Vagina (tissue), 2 donors: ENCODE data around the gene QKI. TPM values are rescaled to one million over a fixed set of nuclear protein-coding genes. Genes with fewer than 3 reads are reported as not detected.

ENCODE experiments used
- DNase-seq, 2 donors: peaks; one replicate each; pipeline ENCODE4 v3.0.0-alpha.2; 2017; ENCODE audit errors: extremely low spot score in 2 of 2
- H3K27ac ChIP-seq: fragments of 200-600 bp; sonication (generic); one replicate; pipeline ENCODE4 v1.5.1; 2019
- H3K27me3 ChIP-seq: fragments of 200-600 bp; sonication (generic); one replicate; pipeline ENCODE4 v1.5.1; 2019
- H3K36me3 ChIP-seq, 2 donors: fragments of 200-600 bp; sonication (generic); one replicate each; pipeline ENCODE4 v1.5.1; 2017 to 2019
- H3K4me1 ChIP-seq: fragments of 200-600 bp; sonication (generic); one replicate; pipeline ENCODE4 v1.5.1; 2019
- H3K4me3 ChIP-seq, 2 donors: fragments of 200-600 bp; sonication (generic); 1 replicate in 1 of 2; 2 replicates in 1 of 2; pipeline ENCODE4 v1.5.1; 2016 to 2019
- H3K9me3 ChIP-seq: fragments of 200-600 bp; sonication (generic); one replicate; pipeline ENCODE4 v1.5.1; 2019
- POLR2A ChIP-seq, 2 donors: fragments of 450-650 bp; IDR thresholded peaks; one replicate each; pipeline ENCODE4 v1.6.1; 2017; ENCODE audit warnings: antibody characterized with exemption in 2 of 2, mild to moderate bottlenecking in 2 of 2, moderate library complexity in 2 of 2
- POLR2AphosphoS5 ChIP-seq, 2 donors: sonication (generic); formaldehyde crosslinking; IDR thresholded peaks; one replicate each; pipeline ENCODE4 v1.9.0; 2017; ENCODE audit warnings: antibody characterized with exemption in 2 of 2, mild to moderate bottlenecking in 2 of 2, low read depth in 1 of 2; ENCODE audit not compliant: insufficient read depth in 1 of 2
- intact Hi-C: fragments of 100-400 bp; cut with DNase I; formaldehyde crosslinking; loops from one replicate; pipeline ENCODE4 v1.15.1; 2023
- total RNA-seq: library from RNA; depleted of rRNA; stranded (reverse); fragments of >200 nt; gene quantifications from one replicate; pipeline ENCODE4 v1.2.3, GENCODE V29; 2016
- TF ChIP-seq, protein P1 (sequence below), 3 experiments: fragments of 450-650 bp in 2 of 3; fragments of 200-600 bp in 1 of 3; sonication (generic) in 1 of 3; IDR thresholded peaks; one replicate each; pipeline ENCODE4 v1.5.1; 2017 to 2019; ENCODE audit warnings: antibody characterized with exemption in 3 of 3, mild to moderate bottlenecking in 2 of 3, moderate library complexity in 2 of 3

QKI gene
- total RNA-seq, 1 donor from 2014 or later = 142 TPM

DNA sequence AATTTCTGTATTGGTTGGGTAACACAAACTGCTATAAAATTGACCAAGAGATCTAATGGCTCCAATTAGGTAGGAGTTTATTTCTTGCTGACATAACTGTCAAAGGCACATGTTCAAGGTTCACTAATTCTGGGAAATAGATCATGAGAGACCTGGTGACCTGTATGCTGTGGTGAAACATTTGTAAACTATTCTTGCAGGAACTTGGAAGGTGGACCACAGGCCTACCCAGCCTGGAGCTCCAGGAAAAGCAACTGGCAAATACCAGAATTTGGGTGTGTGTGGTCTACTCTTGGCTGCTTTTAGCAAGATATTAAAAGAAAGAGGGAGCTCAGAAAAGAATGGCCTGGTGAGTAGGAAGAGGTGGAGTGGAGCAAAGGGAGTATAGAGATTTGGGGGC, 184.6 kb downstream of the QKI start:
- H3K4me1 ChIP-seq = no peaks in the 10 kb centered on the region
- H3K9me3 ChIP-seq = no peaks in the 10 kb centered on the region
- intact Hi-C loops = no loop called here
- H3K27me3 ChIP-seq = no peaks in the 10 kb centered on the region
- H3K27ac ChIP-seq = no peak overlapping the region
- no peaks in the 10 kb centered on the region for H3K36me3 ChIP-seq
- H3K4me3 ChIP-seq = no peak overlapping the region
- DNase-seq = no peak
- TF ChIP-seq, protein P1, sequence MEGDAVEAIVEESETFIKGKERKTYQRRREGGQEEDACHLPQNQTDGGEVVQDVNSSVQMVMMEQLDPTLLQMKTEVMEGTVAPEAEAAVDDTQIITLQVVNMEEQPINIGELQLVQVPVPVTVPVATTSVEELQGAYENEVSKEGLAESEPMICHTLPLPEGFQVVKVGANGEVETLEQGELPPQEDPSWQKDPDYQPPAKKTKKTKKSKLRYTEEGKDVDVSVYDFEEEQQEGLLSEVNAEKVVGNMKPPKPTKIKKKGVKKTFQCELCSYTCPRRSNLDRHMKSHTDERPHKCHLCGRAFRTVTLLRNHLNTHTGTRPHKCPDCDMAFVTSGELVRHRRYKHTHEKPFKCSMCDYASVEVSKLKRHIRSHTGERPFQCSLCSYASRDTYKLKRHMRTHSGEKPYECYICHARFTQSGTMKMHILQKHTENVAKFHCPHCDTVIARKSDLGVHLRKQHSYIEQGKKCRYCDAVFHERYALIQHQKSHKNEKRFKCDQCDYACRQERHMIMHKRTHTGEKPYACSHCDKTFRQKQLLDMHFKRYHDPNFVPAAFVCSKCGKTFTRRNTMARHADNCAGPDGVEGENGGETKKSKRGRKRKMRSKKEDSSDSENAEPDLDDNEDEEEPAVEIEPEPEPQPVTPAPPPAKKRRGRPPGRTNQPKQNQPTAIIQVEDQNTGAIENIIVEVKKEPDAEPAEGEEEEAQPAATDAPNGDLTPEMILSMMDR (IDR thresholded peaks at IDR 0.05) = no peak
- no peak for TF ChIP-seq POLR2AphosphoS5 (IDR thresholded peaks at IDR 0.05; ENCODE audit: insufficient read depth in 1 of 2, low read depth in 1 of 2)
- TF ChIP-seq POLR2A (IDR thresholded peaks at IDR 0.05) = no peak

DNA sequence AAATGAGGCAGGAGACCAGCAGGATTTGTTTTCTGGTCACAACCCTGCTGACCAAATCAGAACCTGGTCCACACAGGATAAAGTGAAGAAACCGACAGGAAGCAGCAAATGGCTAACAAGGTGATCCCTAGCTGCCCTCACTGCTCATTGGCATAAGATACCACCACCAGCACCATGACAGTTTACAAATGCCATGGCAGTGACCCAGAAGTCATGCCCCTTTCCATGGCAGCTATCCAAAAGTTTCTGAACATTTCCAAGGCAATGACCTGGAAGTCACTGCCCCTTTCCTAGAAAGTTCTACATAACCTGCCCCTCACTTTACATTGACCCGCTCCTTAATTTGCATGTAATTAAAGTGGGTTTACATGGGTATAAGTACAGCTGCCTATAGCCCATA, 185.2 kb downstream of the QKI start:
- H3K27ac ChIP-seq = no peak overlapping the region
- H3K4me3 ChIP-seq = no peak overlapping the region
- intact Hi-C loops = no loop called here
- H3K36me3 ChIP-seq = no peaks in the 10 kb centered on the region
- TF ChIP-seq POLR2AphosphoS5 (IDR thresholded peaks at IDR 0.05; ENCODE audit: insufficient read depth in 1 of 2, low read depth in 1 of 2) (no peak), POLR2A (IDR thresholded peaks at IDR 0.05) (no peak)
- TF ChIP-seq, protein P1 (IDR thresholded peaks at IDR 0.05) = no peak
- H3K9me3 ChIP-seq = no peaks in the 10 kb centered on the region
- DNase-seq = no peak
- H3K4me1 ChIP-seq = no peaks in the 10 kb centered on the region
- no peaks in the 10 kb centered on the region for H3K27me3 ChIP-seq

DNA sequence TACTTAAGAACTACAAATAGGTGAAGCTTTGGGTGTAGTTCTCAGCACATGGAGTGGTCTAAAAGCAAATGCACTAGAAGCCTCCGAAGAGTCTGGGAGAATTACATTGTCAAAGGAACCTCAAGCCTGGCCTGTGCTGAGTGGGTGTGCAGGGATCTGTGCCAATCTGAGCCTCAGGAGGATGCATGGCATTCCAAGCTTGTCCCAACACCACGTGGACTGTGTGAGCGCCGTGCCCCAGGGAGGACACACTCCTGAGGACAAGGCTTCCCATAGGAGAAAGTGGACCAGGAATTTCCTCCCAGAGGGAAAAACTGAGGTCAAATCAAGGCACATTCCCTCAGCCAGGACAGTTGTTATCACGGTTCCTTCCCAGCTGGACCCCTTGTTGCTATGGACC, 185.8 kb downstream of the QKI start:
- DNase-seq = no peak

DNA sequence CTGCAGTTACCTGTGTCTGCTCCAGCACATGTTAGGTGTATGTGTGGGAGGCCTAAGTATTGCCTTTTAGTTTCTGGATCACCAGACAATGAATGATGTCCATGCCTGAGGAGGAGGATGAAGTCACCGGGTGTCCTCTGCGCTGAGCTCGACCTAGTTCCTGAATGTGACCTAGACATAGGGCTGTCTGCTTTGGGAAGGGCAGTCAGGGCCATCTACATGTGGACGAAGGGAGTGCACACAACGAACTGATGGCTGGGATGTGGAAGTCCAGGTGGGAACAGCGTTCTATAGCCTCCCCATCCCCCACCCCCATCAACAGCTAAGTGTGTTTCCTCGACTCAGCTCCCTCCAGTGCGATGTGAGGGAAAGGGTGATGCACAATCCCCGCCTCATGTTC, 186.3 kb downstream of the QKI start:
- Histone ChIP-seq H3K27me3 (no peaks in the 10 kb centered on the region), H3K4me3 (no peak overlapping the region), H3K4me1 (no peaks in the 10 kb centered on the region), H3K9me3 (no peaks in the 10 kb centered on the region), H3K27ac (no peak overlapping the region), H3K36me3 (no peaks in the 10 kb centered on the region)
- no peak for DNase-seq
- intact Hi-C loops = no loop called here
- TF ChIP-seq POLR2A (IDR thresholded peaks at IDR 0.05) (no peak), POLR2AphosphoS5 (IDR thresholded peaks at IDR 0.05; ENCODE audit: insufficient read depth in 1 of 2, low read depth in 1 of 2) (no peak)
- TF ChIP-seq, protein P1 (IDR thresholded peaks at IDR 0.05) = no peak

More for the DNA sequence above, 185.8 kb downstream of the QKI start:
- intact Hi-C loops = no loop called here
- Histone ChIP-seq H3K4me3 (no peak overlapping the region), H3K9me3 (no peaks in the 10 kb centered on the region), H3K27me3 (no peaks in the 10 kb centered on the region), H3K36me3 (no peaks in the 10 kb centered on the region), H3K27ac (no peak overlapping the region), H3K4me1 (no peaks in the 10 kb centered on the region)
- TF ChIP-seq POLR2AphosphoS5 (IDR thresholded peaks at IDR 0.05; ENCODE audit: insufficient read depth in 1 of 2, low read depth in 1 of 2) (no peak), POLR2A (IDR thresholded peaks at IDR 0.05) (no peak)
- TF ChIP-seq, protein P1 (IDR thresholded peaks at IDR 0.05) = no peak

DNA sequence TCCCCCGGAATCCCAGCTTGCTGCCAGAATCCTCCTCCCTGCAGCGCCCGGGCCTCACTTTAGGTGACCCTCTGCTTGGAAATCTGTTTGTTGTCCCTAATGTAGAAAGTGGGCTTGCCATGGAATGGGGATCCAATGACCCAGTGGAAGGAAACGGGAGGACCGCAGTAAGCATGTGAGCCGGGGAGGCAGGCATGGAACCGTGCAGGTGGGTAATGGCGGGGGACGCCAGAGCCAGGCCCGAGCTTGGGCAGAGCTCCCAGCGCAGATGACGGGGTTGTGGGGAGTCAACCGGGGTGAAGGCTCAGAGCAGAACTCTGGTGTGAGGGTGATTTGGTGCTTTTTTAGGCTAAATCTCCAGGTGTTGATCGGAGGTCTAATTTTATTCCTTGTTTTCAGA, 188.3 kb downstream of the QKI start:
- H3K9me3 ChIP-seq = no peaks in the 10 kb centered on the region
- H3K4me3 ChIP-seq = no peak overlapping the region
- H3K36me3 ChIP-seq = no peaks in the 10 kb centered on the region
- intact Hi-C loops = no loop called here
- no peaks in the 10 kb centered on the region for H3K4me1 ChIP-seq
- no peaks in the 10 kb centered on the region for H3K27me3 ChIP-seq
- TF ChIP-seq, protein P1 (IDR thresholded peaks at IDR 0.05) = no peak
- TF ChIP-seq POLR2A (IDR thresholded peaks at IDR 0.05) (no peak), POLR2AphosphoS5 (IDR thresholded peaks at IDR 0.05; ENCODE audit: insufficient read depth in 1 of 2, low read depth in 1 of 2) (no peak)
- H3K27ac ChIP-seq = no peak overlapping the region
- no peak for DNase-seq
